Astrocyte (in vitro differentiated cells and primary cell): ENCODE data around the gene KREMEN1. TPM values are rescaled to one million over a fixed set of nuclear protein-coding genes. Genes with fewer than 3 reads are reported as not detected.

Experiments
- DNase-seq: peaks from one replicate; pipeline ENCODE4 v3.0.0-alpha.2; 2010; ENCODE audit warnings: low read depth
- FAIRE-seq: peaks from 2 replicates; lab custom pipeline; 2011; peaks lifted over from hg19 to GRCh38; lab: Jason Lieb, UNC
- H2AFZ ChIP-seq: 2 replicates; pipeline ENCODE4 v1.6.0; 2012; ENCODE audit warnings: low read depth, low read length, inconsistent platforms
- H3K27ac ChIP-seq: 2 replicates; pipeline ENCODE4 v1.5.1; 2011; ENCODE audit warnings: low read depth, low read length, inconsistent platforms
- H3K27me3 ChIP-seq: 2 replicates; pipeline ENCODE4 v1.6.0; 2011; ENCODE audit warnings: low read length, inconsistent platforms; ENCODE audit not compliant: insufficient read depth
- H3K36me3 ChIP-seq: 2 replicates; pipeline ENCODE4 v1.5.1; 2011; ENCODE audit warnings: low read length, inconsistent platforms; ENCODE audit not compliant: insufficient read depth
- H3K4me1 ChIP-seq: 2 replicates; pipeline ENCODE4 v1.5.1; 2011; ENCODE audit warnings: low read length, inconsistent platforms; ENCODE audit not compliant: insufficient read depth
- H3K4me2 ChIP-seq: 2 replicates; pipeline ENCODE4 v1.6.0; 2012; ENCODE audit warnings: low read length, inconsistent platforms
- H3K4me3 ChIP-seq: 2 replicates; pipeline ENCODE4 v1.5.1; 2011; ENCODE audit warnings: low read depth, mild to moderate bottlenecking, low read length, inconsistent platforms; ENCODE audit not compliant: insufficient read depth
- H3K79me2 ChIP-seq: 2 replicates; pipeline ENCODE4 v1.6.0; 2012; ENCODE audit warnings: mild to moderate bottlenecking, low read length, inconsistent platforms; ENCODE audit not compliant: insufficient read depth
- H3K9ac ChIP-seq: 2 replicates; pipeline ENCODE4 v1.6.0; 2012; ENCODE audit warnings: mild to moderate bottlenecking, low read length, inconsistent platforms
- H3K9me3 ChIP-seq: 2 replicates; pipeline ENCODE4 v1.5.1; 2012; ENCODE audit warnings: low read depth, mild to moderate bottlenecking, low read length, inconsistent platforms; ENCODE audit not compliant: insufficient read depth
- H4K20me1 ChIP-seq: 2 replicates; pipeline ENCODE4 v1.6.0; 2012; ENCODE audit warnings: low read length, inconsistent platforms; ENCODE audit not compliant: insufficient read depth
- H3K27ac Mint-ChIP-seq: one replicate; pipeline ENCODE4 v1.8.0; 2021; ENCODE audit warnings: mild to moderate bottlenecking, mixed read lengths; ENCODE audit not compliant: unreplicated experiment
- H3K27me3 Mint-ChIP-seq: one replicate; pipeline ENCODE4 v1.8.0; 2021; ENCODE audit warnings: low read depth, mixed read lengths; ENCODE audit not compliant: unreplicated experiment
- H3K36me3 Mint-ChIP-seq: one replicate; pipeline ENCODE4 v1.8.0; 2021; ENCODE audit warnings: low read depth, mixed read lengths; ENCODE audit not compliant: unreplicated experiment
- H3K4me1 Mint-ChIP-seq: one replicate; pipeline ENCODE4 v1.8.0; 2021; ENCODE audit warnings: low read depth, mixed read lengths; ENCODE audit not compliant: unreplicated experiment
- H3K4me3 Mint-ChIP-seq: one replicate; pipeline ENCODE4 v1.8.0; 2021; ENCODE audit warnings: mild to moderate bottlenecking, moderate library complexity, mixed read lengths; ENCODE audit not compliant: unreplicated experiment
- H3K9me3 Mint-ChIP-seq: one replicate; pipeline ENCODE4 v1.8.0; 2021; ENCODE audit warnings: mild to moderate bottlenecking, mixed read lengths; ENCODE audit not compliant: unreplicated experiment
- CTCF ChIP-seq: IDR thresholded peaks from 2 replicates; pipeline ENCODE4 v1.5.1; 2011; ENCODE audit warnings: low read depth, mild to moderate bottlenecking, inconsistent platforms, low read length, moderate library complexity; ENCODE audit not compliant: insufficient read depth
- EZH2 ChIP-seq: IDR thresholded peaks from 2 replicates; pipeline ENCODE4 v1.6.1; 2012; ENCODE audit warnings: mild to moderate bottlenecking, low read length, inconsistent platforms; ENCODE audit not compliant: insufficient read depth
- total RNA-seq: library from RNA; stranded (reverse); gene quantifications from 2 replicates; pipeline ENCODE4 v1.2.1, GENCODE V29; 2021

The KREMEN1 gene
- total RNA-seq, 1 donor from 2014 or later, result 3.3 TPM

- Mint-ChIP-seq H3K4me3 (no peak overlapping the region), H3K27me3 (peaks cover 16% of the 10 kb centered on the region), H3K9me3 (peaks cover 1% of the 10 kb centered on the region), H3K4me1 (no peaks in the 10 kb centered on the region), H3K27ac (no peak overlapping the region), H3K36me3 (peaks cover 19% of the 10 kb centered on the region)
- Histone ChIP-seq H2AFZ (no peak overlapping the region), H3K27me3 (no peaks in the 10 kb centered on the region), H3K79me2 (no peaks in the 10 kb centered on the region), H3K4me2 (no peak overlapping the region), H3K4me1 (no peaks in the 10 kb centered on the region), H3K36me3 (no peaks in the 10 kb centered on the region), H3K27ac (no peak overlapping the region), H3K4me3 (no peak overlapping the region), H3K9ac (no peak overlapping the region), H4K20me1 (no peaks in the 10 kb centered on the region), H3K9me3 (no peaks in the 10 kb centered on the region)
- TF ChIP-seq CTCF, result no peak
- TF ChIP-seq EZH2, result no peak
- FAIRE-seq, result no peak
- no peak for DNase-seq
Measured at GRCh38 chr22:29139965-29140782, 67.3 kb downstream of the KREMEN1 start.

DNA sequence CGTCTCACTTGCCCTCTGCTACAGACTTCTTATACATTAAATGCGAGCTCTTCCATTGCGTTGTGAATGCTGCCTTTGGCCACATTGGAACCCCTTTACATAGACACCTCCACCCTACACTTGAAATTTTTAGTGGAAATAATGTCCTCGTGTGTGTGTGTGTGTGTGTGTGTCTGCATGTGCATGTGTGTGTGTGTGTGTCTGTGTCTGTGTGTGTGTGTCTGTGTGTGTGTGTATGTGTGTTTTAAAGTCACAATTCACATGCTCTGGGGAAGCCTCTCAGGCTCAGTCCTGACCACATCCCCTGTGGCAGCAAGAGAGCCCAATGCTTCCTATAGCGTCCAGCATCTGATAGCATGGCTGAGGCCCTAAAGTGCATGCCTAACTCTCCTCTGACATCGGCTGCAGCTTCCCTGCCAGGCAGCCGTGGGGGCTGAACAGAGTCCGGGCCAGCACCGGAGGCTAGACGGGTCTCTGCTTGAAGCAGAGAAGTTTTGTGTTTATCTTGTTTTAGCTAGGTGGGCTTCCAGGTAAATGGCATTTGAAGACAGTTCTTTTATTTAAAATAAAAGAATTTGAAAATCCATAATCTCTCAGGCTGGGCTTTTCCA is 68.3 kb downstream of the KREMEN1 start:
- H3K27ac Mint-ChIP-seq, result no peak overlapping the region
- Histone ChIP-seq H3K4me1 (no peaks in the 10 kb centered on the region), H3K27ac (no peak overlapping the region), H3K36me3 (no peaks in the 10 kb centered on the region), H3K4me2 (no peak overlapping the region), H3K79me2 (no peaks in the 10 kb centered on the region), H2AFZ (no peak overlapping the region), H3K9ac (no peak overlapping the region), H3K9me3 (no peaks in the 10 kb centered on the region), H3K27me3 (no peaks in the 10 kb centered on the region), H3K4me3 (no peak overlapping the region), H4K20me1 (no peaks in the 10 kb centered on the region)
- peaks cover 19% of the 10 kb centered on the region for H3K36me3 Mint-ChIP-seq
- H3K4me3 Mint-ChIP-seq, result no peak overlapping the region
- H3K4me1 Mint-ChIP-seq, result no peaks in the 10 kb centered on the region
- no peak for TF ChIP-seq EZH2
- no peak for TF ChIP-seq CTCF
- H3K9me3 Mint-ChIP-seq, result peaks cover 1% of the 10 kb centered on the region
- DNase-seq, result no peak
- peaks cover 16% of the 10 kb centered on the region for H3K27me3 Mint-ChIP-seq
- no peak for FAIRE-seq

DNA sequence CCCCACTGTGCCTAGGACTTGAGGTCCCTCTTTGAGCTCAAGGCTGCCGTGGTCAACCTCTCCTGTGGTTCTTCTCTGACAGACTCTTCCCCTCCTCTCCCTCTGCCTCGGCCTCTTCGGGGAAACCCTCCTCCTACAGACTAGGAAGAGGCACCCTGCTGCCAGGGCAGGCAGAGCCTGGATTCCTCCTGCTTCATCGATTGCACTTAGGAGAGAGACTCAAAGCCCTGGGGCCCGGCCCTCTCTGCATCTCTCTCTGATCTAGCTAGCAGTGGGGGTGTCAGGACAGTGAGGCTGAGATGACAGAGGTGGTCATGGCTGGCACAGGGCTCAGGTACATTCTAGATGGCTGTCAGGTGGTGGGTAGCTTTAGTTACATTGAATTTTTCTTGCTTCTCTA is 69.3 kb downstream of the KREMEN1 start:
- no peak overlapping the region for H3K4me3 Mint-ChIP-seq
- H3K9ac ChIP-seq, result no peak overlapping the region
- no peak overlapping the region for H3K27ac ChIP-seq
- H3K9me3 ChIP-seq, result no peaks in the 10 kb centered on the region
- no peaks in the 10 kb centered on the region for H4K20me1 ChIP-seq
- H3K27ac Mint-ChIP-seq, result no peak overlapping the region
- H3K27me3 Mint-ChIP-seq, result peaks cover 15% of the 10 kb centered on the region
- H3K36me3 ChIP-seq, result no peaks in the 10 kb centered on the region
- H3K4me1 Mint-ChIP-seq, result peaks cover under 1% of the 10 kb centered on the region
- no peaks in the 10 kb centered on the region for H3K4me1 ChIP-seq
- no peak overlapping the region for H3K4me3 ChIP-seq
- H2AFZ ChIP-seq, result no peak overlapping the region
- FAIRE-seq (no peak), DNase-seq (no peak)
- H3K4me2 ChIP-seq, result no peak overlapping the region
- H3K79me2 ChIP-seq, result no peaks in the 10 kb centered on the region
- peaks cover 1% of the 10 kb centered on the region for H3K9me3 Mint-ChIP-seq
- no peak for TF ChIP-seq EZH2
- peaks cover 19% of the 10 kb centered on the region for H3K36me3 Mint-ChIP-seq
- no peaks in the 10 kb centered on the region for H3K27me3 ChIP-seq
